HepG2 (cell line): ENCODE results near the gene HSPA13. TPM values are rescaled to one million over a fixed set of nuclear protein-coding genes. Genes with fewer than 3 reads are reported as not detected.

Source experiments
- RARG ChIP-seq: sonication (generic); formaldehyde crosslinking; IDR thresholded peaks from 2 replicates; pipeline ENCODE4 v1.4.0; 2020; ENCODE audit warnings: low read depth, mild to moderate bottlenecking, missing genetic modification reagents
- ZNF331 ChIP-seq: sonication (generic); formaldehyde crosslinking; IDR thresholded peaks from 2 replicates; pipeline ENCODE4 v1.4.0; 2020; ENCODE audit warnings: missing genetic modification reagents
- ZNF850 ChIP-seq: sonication (generic); formaldehyde crosslinking; conservative IDR thresholded peaks from 2 replicates; pipeline ENCODE4 v1.9.0; 2021; ENCODE audit warnings: mild to moderate bottlenecking, missing genetic modification reagents
- polyA plus RNA-seq, 8 experiments: library from polyadenylated mRNA; depleted of rRNA in 3 of 8; stranded (reverse) in 7 of 8; unstranded in 1 of 8; fragments of >200 nt; fragmentation: Illumina TruSeq in 4 of 8; extraction: Trizol in 4 of 8; gene quantifications; 2 replicates each; pipeline versions ENCODE4 v1.2.1 to v1.2.3, GENCODE V29; 2011 to 2016; ENCODE audit warnings: low read depth in 4 of 8, missing spikeins in 1 of 8, mixed read lengths in 1 of 8; ENCODE audit not compliant: insufficient read depth in 1 of 8
- total RNA-seq, 5 experiments: library from RNA; depleted of rRNA; stranded (reverse); fragments of >200 nt; fragmentation: Illumina TruSeq; extraction: Trizol; gene quantifications; 2 replicates each; pipeline ENCODE4 v1.2.3, GENCODE V29; 2016; ENCODE audit warnings: low read depth in 1 of 5
- TF ChIP-seq, protein P1 (sequence below): sonication (generic); formaldehyde crosslinking; IDR thresholded peaks from 2 replicates; pipeline ENCODE4 v1.4.0; 2020; ENCODE audit warnings: missing genetic modification reagents; ENCODE audit errors: not compliant biosample characterization
- TF ChIP-seq, protein P2 (sequence below): sonication (generic); formaldehyde crosslinking; IDR thresholded peaks from 2 replicates; pipeline ENCODE4; 2020; ENCODE audit warnings: missing genetic modification reagents, mild to moderate bottlenecking, borderline replicate concordance
- TF ChIP-seq, protein P3 (sequence below): sonication (generic); formaldehyde crosslinking; IDR thresholded peaks from 2 replicates; pipeline ENCODE4 v1.5.1; 2020; ENCODE audit warnings: mild to moderate bottlenecking, missing genetic modification reagents, borderline replicate concordance
- TF ChIP-seq, protein P4 (sequence below): sonication (generic); formaldehyde crosslinking; IDR thresholded peaks from 2 replicates; pipeline ENCODE4 v1.5.0; 2020; ENCODE audit warnings: missing genetic modification reagents, mild to moderate bottlenecking, borderline replicate concordance
- TF ChIP-seq, protein P5 (sequence below): sonication (generic); formaldehyde crosslinking; IDR thresholded peaks from 2 replicates; pipeline ENCODE4 v1.5.0; 2020; ENCODE audit warnings: mild to moderate bottlenecking, missing genetic modification reagents, borderline replicate concordance

The HSPA13 gene
- total and polyA plus RNA-seq, 2 of the 13 experiments (the other 11 are each of a cell fraction or from before 2014, with no cell fraction given), result 21.2 to 28.4 TPM

DNA sequence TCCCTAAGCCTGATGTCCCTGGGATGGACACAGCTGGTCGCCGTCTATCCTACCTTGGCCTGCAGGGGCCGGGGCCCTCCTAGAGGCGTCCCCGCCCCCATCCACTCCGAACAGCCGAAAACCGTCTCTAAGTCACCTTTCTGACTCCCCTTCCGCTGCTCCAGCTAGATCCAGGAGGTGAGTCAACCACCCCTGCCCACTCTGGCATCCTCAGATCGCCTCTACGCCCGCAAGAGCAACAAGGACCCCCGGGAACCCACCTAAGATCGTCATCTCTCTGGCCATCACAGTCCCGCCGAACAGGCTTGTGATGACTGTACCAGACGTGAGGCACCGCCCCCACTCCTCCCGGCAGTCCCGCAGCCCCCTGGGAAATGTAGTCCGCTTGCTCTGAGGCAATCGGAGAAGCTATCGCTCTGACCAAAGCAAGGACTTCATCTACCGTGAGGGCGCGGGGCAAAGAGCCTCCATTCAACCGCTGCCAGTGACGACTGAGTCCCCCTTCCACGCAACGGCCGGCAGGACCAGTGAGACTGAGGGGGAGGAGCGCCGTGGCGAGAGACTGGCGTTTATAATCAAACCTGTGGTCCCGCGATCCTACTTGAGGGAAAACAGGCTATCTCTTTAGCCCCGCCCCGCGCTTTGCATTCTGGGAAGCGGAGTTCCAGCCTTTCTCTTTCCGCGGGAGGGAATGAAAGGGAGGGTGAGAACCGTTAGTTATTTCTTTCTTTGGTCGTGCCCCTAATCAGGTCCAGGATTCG, at the start of gene HSPA13 (continued):
- TF ChIP-seq, protein P1, sequence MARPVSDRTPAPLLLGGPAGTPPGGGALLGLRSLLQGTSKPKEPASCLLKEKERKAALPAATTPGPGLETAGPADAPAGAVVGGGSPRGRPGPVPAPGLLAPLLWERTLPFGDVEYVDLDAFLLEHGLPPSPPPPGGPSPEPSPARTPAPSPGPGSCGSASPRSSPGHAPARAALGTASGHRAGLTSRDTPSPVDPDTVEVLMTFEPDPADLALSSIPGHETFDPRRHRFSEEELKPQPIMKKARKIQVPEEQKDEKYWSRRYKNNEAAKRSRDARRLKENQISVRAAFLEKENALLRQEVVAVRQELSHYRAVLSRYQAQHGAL (CRISPR knock-in tag), result no peak
- 0 out of 2 replicates have a peak, but pooled peaks have one; percentile 13 for TF ChIP-seq ZNF331
- TF ChIP-seq, protein P2, sequence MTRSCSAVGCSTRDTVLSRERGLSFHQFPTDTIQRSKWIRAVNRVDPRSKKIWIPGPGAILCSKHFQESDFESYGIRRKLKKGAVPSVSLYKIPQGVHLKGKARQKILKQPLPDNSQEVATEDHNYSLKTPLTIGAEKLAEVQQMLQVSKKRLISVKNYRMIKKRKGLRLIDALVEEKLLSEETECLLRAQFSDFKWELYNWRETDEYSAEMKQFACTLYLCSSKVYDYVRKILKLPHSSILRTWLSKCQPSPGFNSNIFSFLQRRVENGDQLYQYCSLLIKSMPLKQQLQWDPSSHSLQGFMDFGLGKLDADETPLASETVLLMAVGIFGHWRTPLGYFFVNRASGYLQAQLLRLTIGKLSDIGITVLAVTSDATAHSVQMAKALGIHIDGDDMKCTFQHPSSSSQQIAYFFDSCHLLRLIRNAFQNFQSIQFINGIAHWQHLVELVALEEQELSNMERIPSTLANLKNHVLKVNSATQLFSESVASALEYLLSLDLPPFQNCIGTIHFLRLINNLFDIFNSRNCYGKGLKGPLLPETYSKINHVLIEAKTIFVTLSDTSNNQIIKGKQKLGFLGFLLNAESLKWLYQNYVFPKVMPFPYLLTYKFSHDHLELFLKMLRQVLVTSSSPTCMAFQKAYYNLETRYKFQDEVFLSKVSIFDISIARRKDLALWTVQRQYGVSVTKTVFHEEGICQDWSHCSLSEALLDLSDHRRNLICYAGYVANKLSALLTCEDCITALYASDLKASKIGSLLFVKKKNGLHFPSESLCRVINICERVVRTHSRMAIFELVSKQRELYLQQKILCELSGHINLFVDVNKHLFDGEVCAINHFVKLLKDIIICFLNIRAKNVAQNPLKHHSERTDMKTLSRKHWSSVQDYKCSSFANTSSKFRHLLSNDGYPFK (CRISPR knock-in tag), result peak; percentile 24; the same call in 1 of the 2 replicates
- TF ChIP-seq RARG (CRISPR knock-in tag), result no peak
- TF ChIP-seq, protein P3, sequence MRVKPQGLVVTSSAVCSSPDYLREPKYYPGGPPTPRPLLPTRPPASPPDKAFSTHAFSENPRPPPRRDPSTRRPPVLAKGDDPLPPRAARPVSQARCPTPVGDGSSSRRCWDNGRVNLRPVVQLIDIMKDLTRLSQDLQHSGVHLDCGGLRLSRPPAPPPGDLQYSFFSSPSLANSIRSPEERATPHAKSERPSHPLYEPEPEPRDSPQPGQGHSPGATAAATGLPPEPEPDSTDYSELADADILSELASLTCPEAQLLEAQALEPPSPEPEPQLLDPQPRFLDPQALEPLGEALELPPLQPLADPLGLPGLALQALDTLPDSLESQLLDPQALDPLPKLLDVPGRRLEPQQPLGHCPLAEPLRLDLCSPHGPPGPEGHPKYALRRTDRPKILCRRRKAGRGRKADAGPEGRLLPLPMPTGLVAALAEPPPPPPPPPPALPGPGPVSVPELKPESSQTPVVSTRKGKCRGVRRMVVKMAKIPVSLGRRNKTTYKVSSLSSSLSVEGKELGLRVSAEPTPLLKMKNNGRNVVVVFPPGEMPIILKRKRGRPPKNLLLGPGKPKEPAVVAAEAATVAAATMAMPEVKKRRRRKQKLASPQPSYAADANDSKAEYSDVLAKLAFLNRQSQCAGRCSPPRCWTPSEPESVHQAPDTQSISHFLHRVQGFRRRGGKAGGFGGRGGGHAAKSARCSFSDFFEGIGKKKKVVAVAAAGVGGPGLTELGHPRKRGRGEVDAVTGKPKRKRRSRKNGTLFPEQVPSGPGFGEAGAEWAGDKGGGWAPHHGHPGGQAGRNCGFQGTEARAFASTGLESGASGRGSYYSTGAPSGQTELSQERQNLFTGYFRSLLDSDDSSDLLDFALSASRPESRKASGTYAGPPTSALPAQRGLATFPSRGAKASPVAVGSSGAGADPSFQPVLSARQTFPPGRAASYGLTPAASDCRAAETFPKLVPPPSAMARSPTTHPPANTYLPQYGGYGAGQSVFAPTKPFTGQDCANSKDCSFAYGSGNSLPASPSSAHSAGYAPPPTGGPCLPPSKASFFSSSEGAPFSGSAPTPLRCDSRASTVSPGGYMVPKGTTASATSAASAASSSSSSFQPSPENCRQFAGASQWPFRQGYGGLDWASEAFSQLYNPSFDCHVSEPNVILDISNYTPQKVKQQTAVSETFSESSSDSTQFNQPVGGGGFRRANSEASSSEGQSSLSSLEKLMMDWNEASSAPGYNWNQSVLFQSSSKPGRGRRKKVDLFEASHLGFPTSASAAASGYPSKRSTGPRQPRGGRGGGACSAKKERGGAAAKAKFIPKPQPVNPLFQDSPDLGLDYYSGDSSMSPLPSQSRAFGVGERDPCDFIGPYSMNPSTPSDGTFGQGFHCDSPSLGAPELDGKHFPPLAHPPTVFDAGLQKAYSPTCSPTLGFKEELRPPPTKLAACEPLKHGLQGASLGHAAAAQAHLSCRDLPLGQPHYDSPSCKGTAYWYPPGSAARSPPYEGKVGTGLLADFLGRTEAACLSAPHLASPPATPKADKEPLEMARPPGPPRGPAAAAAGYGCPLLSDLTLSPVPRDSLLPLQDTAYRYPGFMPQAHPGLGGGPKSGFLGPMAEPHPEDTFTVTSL, result no peak; the same call in 1 of the 2 replicates
- TF ChIP-seq, protein P4, sequence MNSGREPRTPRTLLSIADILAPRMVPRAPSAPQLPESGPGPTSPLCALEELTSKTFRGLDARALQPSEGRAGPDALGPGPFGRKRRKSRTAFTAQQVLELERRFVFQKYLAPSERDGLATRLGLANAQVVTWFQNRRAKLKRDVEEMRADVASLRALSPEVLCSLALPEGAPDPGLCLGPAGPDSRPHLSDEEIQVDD, result no peak
- no peak for TF ChIP-seq ZNF850 (CRISPR knock-in tag)
- TF ChIP-seq, protein P5, sequence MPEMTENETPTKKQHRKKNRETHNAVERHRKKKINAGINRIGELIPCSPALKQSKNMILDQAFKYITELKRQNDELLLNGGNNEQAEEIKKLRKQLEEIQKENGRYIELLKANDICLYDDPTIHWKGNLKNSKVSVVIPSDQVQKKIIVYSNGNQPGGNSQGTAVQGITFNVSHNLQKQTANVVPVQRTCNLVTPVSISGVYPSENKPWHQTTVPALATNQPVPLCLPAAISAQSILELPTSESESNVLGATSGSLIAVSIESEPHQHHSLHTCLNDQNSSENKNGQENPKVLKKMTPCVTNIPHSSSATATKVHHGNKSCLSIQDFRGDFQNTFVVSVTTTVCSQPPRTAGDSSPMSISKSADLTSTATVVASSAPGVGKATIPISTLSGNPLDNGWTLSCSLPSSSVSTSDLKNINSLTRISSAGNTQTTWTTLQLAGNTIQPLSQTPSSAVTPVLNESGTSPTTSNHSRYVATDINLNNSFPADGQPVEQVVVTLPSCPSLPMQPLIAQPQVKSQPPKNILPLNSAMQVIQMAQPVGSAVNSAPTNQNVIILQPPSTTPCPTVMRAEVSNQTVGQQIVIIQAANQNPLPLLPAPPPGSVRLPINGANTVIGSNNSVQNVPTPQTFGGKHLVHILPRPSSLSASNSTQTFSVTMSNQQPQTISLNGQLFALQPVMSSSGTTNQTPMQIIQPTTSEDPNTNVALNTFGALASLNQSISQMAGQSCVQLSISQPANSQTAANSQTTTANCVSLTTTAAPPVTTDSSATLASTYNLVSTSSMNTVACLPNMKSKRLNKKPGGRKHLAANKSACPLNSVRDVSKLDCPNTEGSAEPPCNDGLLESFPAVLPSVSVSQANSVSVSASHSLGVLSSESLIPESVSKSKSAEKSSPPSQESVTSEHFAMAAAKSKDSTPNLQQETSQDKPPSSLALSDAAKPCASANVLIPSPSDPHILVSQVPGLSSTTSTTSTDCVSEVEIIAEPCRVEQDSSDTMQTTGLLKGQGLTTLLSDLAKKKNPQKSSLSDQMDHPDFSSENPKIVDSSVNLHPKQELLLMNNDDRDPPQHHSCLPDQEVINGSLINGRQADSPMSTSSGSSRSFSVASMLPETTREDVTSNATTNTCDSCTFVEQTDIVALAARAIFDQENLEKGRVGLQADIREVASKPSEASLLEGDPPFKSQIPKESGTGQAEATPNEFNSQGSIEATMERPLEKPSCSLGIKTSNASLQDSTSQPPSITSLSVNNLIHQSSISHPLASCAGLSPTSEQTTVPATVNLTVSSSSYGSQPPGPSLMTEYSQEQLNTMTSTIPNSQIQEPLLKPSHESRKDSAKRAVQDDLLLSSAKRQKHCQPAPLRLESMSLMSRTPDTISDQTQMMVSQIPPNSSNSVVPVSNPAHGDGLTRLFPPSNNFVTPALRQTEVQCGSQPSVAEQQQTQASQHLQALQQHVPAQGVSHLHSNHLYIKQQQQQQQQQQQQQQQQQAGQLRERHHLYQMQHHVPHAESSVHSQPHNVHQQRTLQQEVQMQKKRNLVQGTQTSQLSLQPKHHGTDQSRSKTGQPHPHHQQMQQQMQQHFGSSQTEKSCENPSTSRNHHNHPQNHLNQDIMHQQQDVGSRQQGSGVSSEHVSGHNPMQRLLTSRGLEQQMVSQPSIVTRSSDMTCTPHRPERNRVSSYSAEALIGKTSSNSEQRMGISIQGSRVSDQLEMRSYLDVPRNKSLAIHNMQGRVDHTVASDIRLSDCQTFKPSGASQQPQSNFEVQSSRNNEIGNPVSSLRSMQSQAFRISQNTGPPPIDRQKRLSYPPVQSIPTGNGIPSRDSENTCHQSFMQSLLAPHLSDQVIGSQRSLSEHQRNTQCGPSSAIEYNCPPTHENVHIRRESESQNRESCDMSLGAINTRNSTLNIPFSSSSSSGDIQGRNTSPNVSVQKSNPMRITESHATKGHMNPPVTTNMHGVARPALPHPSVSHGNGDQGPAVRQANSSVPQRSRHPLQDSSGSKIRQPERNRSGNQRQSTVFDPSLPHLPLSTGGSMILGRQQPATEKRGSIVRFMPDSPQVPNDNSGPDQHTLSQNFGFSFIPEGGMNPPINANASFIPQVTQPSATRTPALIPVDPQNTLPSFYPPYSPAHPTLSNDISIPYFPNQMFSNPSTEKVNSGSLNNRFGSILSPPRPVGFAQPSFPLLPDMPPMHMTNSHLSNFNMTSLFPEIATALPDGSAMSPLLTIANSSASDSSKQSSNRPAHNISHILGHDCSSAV, result no peak
